ENCODE measurements around the gene AP3M1. TPM values are rescaled to one million over a fixed set of nuclear protein-coding genes. Genes with fewer than 3 reads are reported as not detected.
"Not testable (repeated sequence)": the region's sequence is repeated elsewhere in the genome, so short reads cannot be mapped to it uniquely, and the experiment has no call there.

The AP3M1 gene
- total RNA-seq, 1 donor from 2014 or later, result 33.7 TPM

GRCh38 chr10:74145133-74145532, 5.5 kb downstream of the AP3M1 start:
- no peak overlapping the region for H3K4me3 ChIP-seq
- peaks cover 14% of the 10 kb centered on the region for H3K36me3 ChIP-seq
- no peaks in the 10 kb centered on the region for H3K9me3 ChIP-seq
- H3K27ac ChIP-seq, result no peak overlapping the region
- H3K4me1 ChIP-seq, result peaks cover 37% of the 10 kb centered on the region
- DNase-seq (no peak), ATAC-seq (peak in 1 of 2 donors; percentile 73)
- intact Hi-C loops (cut with DNase I), result no loop called here
- H3K27me3 ChIP-seq (ENCODE audit: low read depth), result no peaks in the 10 kb centered on the region
- no peak for TF ChIP-seq CTCF (IDR thresholded peaks at IDR 0.05)

- ATAC-seq (no peak), DNase-seq (no peak)
- no peak for TF ChIP-seq CTCF (IDR thresholded peaks at IDR 0.05)
- Histone ChIP-seq H3K27me3 (ENCODE audit: low read depth) (no peaks in the 10 kb centered on the region), H3K27ac (no peak overlapping the region), H3K4me1 (peaks cover 8% of the 10 kb centered on the region), H3K4me3 (no peak overlapping the region), H3K9me3 (no peaks in the 10 kb centered on the region), H3K36me3 (peaks cover 31% of the 10 kb centered on the region)
- intact Hi-C loops (cut with DNase I), result no loop called here
Measured at GRCh38 chr10:74140553-74140952, 10.1 kb downstream of the AP3M1 start.

- Histone ChIP-seq H3K4me3 (no peak overlapping the region), H3K27ac (no peak overlapping the region), H3K4me1 (peaks cover 3% of the 10 kb centered on the region), H3K27me3 (ENCODE audit: low read depth) (no peaks in the 10 kb centered on the region), H3K9me3 (no peaks in the 10 kb centered on the region), H3K36me3 (peaks cover 37% of the 10 kb centered on the region)
- intact Hi-C loops (cut with DNase I), result no loop called here
- TF ChIP-seq CTCF (IDR thresholded peaks at IDR 0.05), result no peak
- no peak for DNase-seq
- no peak for ATAC-seq
Measured at GRCh38 chr10:74139981-74140380, 10.6 kb downstream of the AP3M1 start.

- DNase-seq; H3K4me1 ChIP-seq; H3K27me3 ChIP-seq (ENCODE audit: low read depth); H3K27ac ChIP-seq; intact Hi-C loops (cut with DNase I); H3K4me3 ChIP-seq; H3K9me3 ChIP-seq; ATAC-seq: not testable (repeated sequence)
- H3K36me3 ChIP-seq, result peaks cover 50% of the 10 kb centered on the region
Measured at GRCh38 chr10:74138596-74138995, 12.0 kb downstream of the AP3M1 start.

- intact Hi-C loops (cut with DNase I), result no loop called here
- TF ChIP-seq CTCF (IDR thresholded peaks at IDR 0.05), result no peak
- Histone ChIP-seq H3K27me3 (ENCODE audit: low read depth) (no peaks in the 10 kb centered on the region), H3K9me3 (no peaks in the 10 kb centered on the region), H3K27ac (no peak overlapping the region), H3K4me1 (no peaks in the 10 kb centered on the region), H3K4me3 (no peak overlapping the region), H3K36me3 (peaks cover 57% of the 10 kb centered on the region)
- ATAC-seq (no peak), DNase-seq (no peak)
Measured at GRCh38 chr10:74137992-74138391, 12.6 kb downstream of the AP3M1 start.

GRCh38 chr10:74135452-74135851, 15.2 kb downstream of the AP3M1 start:
- ATAC-seq, result no peak
- H3K27ac ChIP-seq, result no peak overlapping the region
- no peaks in the 10 kb centered on the region for H3K9me3 ChIP-seq
- no peak for TF ChIP-seq CTCF (IDR thresholded peaks at IDR 0.05)
- no peaks in the 10 kb centered on the region for H3K4me1 ChIP-seq
- no peak overlapping the region for H3K4me3 ChIP-seq
- intact Hi-C loops (cut with DNase I), result no loop called here
- no peaks in the 10 kb centered on the region for H3K27me3 ChIP-seq (ENCODE audit: low read depth)
- H3K36me3 ChIP-seq, result peaks cover 82% of the 10 kb centered on the region
- no peak for DNase-seq

Measured in lower lobe of right lung (tissue), 2 donors.